ENCODE measurements around the gene CEP131.
"Not testable (repeated sequence)": the region's sequence is repeated elsewhere in the genome, so short reads cannot be mapped to it uniquely, and the experiment has no call there.

Gene CEP131

DNA sequence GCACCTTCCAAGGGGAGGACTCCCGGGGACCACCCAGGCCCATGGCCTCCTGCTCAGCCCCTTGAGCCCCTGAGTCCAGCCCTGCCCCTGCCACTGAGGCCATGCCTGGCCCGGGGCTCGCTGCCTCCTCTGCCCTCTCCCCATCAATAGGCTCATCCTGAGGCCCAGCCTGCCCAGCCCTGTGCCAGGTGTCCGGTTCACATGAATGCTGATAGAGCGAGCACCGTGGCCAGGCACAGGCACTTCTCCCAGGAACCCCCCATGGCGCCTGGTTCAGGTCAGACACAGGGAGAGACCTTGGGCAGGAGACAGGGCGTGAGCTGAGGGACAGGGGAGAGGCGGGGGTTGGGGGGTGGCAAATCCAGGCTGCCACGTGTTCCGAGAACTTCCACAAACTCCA lies 60.3 kb downstream of the CEP131 start:
- DNase-seq = no peak

DNA sequence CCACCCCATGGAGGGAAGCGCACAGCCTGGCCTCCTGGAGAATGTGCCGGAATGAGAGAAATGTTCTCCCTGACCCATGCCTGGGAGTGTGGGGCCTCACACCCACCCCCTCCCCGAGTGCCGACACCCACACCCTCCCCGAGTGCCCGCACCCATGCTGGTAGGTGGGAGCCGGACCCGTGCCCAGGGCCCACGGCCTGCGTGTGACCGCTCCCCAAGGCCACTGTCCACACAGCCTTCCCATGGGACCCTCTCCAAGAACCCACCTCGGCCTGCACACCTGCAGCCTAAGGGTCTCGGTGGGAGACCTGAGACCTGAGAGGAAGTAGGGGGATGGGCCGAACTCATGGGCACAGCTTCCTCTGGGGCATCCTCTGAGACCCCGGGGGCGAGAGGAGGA lies 60.8 kb downstream of the CEP131 start:
- no peak for DNase-seq

DNA sequence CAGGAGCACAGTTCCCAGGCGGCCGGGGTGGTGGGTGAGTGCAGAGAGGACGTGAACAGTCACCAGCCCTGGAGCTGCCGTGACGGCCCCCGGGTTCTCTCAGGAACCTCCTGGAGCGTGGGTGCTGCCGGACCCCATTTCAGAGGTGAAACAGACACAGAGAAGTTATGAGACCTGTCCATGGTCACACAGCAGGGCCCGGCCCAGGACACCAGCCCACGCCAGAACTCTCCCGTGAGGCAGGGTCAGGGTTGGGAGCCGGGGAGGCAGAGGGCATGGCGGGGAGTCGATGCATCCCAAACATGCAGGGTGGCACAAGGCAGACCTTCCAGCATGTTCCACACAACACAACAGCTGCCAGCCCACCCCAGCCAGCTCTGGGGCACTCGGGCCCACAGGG lies 61.2 kb downstream of the CEP131 start:
- DNase-seq = no peak

DNA sequence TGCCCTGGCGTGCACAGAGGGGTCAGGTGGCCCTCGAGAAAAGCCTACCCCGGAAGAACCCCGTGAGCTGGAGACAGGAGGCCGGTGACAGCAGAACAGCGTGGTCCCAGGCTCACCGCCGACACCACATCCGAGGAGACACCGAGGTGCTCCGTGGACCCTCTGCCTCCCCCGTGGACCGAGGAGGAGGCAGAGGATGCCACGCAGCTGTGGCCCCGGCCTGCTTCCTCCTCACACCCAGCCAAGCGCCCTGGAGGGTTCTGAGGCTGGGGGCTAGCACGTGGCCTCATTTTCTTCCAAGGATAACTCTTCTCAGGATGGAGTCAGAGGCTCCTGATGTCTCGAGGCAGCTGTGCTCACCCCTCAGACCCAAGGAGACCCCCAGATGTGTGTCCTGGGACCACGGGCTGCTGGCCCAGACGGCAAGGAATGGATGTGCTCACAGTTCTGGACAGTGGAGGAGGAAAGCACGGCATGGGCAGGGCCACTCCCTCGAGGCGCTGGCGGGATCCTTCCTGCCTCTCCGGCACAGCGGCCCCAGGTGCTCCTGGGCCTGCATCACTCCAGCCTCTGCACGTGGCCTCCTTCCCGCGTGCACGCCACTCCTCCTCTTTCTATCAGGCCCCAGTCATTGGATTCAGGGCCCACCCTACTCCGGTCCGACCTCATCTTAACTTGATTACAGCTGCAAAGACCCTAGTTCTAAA lies 61.9 kb downstream of the CEP131 start:
- no peak for DNase-seq

DNA sequence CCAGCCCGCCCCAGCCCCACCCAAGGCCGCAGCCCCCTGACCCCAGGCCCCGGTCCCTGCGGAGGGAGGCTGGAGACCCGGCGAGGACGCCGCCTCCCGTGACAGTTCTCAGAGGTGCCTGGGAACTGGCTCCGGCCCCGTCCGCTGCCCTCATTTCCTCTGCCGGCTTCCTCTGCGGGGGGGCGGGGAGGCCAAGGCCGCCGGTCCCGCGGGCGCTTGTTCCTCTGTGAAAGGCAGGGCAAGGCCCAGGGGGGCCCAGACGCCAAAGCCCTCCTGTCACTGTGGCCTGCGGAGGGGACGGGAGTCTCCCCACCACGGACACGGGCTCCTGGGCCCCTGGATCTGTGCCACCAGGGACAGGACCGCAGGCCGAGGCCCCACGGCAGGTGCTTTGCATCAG lies 62.5 kb downstream of the CEP131 start:
- no peak for DNase-seq

DNA sequence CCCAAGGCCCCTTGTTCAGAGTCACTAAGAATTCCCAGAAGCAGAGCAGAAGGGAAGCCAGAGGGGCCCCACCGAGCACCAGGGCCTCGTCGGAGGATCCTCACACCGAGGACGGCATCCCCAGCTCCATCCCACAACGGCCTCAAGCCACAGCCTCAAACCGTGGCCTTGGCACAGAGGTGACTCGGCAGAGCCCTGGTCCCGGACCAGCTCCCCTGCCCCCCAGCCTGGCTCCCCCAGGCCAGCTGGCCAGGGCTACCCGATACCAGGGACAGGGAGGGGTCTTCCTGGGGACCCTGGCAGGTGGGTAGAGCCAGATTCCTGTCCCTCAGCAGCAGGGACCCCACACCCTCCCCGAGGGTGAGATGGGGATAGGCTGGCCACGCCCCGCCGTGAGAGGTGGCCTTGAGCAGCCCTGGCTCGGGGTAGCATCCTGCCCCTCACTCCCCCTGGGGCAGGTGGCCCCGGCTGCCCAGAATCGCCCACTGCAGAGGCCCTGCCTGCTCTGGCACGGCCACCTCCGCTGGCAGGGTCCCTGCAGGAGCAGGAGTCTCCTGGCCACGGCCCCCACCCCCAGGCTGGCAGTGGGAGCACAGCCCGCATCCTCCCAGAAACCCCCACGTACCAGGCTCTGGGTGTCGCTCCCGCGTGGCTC lies 63.0 kb downstream of the CEP131 start:
- DNase-seq = no peak

DNA sequence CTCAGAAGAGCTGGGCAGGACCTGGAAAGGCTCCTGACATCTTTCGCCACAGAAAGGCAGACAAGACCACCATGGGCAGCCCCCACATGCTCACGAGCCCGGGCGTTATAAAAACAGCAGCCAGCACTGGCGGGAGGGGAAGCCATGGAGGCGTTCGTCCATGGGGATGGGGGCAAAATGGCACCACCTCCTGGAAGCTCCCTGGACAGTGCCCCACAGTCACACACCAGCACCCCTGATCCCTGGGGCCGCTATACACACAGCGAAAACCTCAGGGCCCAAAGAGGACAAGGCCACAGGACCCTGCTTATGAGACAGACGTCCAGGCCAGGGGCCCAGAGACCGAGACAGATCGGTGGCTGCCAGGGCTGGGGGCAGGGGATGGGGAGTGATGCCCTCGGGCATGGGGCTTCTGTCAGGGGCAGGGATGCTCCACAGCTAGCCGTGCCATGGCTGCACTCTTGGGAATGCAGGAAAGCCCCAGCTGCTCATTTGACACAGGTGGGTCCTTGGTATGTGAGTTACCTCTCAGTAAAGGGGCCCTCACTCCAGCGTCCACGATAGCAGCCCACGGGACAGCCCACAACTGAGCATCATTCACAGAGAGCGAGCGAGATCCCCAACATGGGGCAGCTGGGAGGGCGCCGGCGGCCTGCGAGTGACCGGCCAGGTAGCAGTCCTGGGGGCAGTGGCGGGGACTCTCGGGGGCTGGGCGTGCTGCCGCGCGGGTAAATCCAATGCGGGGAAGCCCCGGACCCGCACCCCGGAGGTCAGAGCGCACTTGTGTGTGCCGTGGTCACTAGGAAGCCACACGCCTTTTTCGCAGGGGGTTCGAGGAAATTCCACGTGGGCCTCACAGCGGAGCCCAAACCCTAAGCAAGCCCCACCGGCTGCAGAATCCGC lies 63.8 kb downstream of the CEP131 start:
- no peak for DNase-seq

DNA sequence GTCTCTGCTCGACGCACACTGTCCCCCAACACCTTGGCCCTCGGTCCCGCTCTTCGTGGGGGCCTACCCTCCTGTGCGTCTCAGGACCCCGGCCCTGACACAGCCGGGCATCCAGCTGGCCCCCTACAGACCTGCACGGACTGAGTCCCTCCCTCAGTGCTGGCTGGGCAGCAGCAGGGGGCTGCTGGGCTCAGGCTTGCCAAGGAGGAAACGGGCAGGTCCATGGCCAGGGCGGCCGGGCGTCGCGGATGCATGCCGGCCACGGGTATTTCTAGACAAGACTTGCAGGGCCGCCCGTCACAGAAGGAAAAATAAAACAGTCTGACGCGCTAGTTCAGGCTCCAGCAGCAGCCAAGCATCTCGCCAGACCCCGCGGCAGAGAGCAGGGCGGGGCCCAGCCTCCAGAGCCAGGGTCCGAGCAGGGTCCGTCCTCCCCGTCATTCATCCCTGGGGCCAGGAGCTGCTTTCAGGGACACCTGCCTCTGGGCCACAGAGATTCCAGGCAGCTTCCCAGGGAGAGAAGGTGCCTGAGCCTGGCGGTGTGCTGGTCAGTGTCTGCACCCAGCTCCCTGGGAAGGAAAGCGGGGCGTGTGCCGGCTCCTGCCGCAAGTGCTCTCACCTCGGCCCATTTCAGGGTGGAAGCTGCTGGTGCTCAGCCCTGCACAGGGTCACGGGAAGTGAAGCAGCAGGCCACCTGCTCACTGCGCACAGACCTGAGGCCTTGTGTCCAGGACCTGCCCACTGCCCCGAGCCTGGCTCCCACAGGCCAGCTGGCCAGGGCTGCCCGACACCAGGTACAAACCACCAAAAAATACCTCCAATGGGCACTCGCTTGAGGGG lies 64.7 kb downstream of the CEP131 start:
- no peak for DNase-seq

DNA sequence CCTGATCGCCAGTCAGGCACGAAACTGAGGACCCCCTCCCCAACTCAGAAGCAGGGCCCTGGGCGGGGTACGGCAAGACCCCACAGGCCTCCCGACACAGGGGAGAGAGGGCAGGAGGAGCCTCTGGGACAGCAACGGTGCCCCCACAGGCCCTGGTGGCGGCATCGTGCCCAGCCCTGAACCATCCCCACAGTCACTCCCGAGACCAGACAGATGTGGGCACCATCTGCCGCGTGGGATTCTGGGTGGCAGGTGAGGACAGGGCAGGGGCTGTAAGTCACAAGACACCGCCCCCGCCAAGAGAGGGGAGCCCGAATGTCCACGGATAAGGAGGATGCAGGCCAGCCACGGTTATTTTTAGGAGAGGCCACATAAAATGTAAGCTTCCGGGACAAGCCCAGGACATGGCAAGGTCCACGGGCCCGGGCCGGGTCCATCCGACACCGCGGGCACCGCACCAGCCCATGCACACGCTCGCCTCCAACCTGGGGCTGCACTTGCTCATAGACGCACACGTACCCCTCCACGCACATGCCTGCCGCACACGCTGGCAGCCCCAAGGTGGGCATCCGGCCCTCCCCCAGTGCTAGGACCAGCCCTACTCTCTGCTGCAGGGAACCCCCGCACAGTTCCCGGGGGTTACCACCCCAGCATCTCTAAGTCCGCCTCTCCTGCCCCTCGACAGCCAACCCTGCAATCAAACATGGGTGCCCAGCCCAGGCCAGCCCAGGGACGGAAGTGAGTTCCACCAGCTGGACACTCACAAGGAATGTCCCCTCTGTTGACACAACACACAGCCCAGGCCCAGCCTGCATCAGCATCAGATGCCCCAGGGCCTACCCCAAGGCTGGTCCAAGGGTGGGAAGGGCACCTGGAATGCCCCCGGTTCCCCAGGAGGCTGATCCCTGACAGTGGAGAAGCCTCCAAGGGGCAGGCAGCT lies 65.6 kb downstream of the CEP131 start:
- DNase-seq = no peak

DNA sequence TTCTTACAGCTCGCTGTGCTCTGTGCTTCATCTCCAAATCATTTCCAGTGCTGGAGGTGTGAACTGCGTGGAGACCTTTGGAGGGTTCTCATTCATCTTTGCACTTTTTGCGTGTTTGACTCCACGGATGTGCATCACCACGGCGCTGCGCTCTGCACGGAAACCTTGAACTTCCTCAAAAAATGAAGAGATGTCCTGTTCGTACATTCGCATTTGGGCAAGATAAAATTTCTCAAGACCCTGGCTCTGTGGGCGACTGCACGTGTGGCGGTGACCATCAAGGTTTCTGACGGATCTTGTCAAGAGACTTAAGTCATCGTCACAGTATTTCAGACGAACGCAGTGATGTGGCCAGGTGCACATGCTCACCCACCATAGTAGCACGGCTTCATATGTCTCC lies 67.8 kb downstream of the CEP131 start:
- no peak for DNase-seq

DNA sequence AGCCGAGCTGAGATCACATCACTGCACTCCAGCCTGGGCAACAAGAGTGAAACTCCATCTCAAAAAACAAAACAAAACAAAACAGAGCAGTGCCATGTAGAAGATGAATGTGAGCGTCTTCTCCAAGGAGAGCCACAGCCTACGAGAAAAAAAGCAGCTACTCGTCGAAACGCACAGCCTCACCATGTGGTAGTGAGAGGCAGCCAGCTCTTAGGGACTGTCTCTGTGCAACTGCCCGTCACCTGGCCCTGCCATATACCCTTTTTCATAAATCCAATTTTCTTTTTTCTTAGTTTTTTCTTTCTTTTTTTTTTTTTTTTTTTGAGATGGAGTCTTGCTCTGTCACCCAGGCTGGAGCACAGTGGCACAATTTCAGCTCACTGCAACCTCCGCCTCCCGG lies 68.7 kb downstream of the CEP131 start:
- not testable (repeated sequence) for DNase-seq

DNA sequence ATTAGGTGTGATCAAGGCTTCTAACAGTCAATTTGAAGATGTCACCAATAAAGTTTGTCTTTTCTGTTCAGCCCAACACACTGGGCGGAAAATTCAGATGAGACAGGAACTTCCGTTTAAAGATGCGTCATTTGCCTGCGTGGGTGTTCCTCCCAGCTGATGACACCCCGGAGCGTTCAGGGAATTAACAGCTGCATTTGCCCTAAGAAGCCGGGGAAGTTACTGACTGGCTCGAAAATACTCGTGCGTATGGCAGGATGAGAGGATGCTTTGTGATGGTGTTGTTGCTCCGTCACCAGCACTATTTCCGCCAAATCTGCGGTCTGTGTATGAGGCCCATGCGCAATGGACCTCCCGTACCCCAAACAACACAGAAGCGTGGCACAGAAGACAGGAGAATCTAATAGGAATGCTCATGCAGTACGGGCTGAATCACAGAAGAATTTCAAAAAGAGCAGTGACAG lies 69.4 kb downstream of the CEP131 start:
- DNase-seq = peak; percentile 15

DNA sequence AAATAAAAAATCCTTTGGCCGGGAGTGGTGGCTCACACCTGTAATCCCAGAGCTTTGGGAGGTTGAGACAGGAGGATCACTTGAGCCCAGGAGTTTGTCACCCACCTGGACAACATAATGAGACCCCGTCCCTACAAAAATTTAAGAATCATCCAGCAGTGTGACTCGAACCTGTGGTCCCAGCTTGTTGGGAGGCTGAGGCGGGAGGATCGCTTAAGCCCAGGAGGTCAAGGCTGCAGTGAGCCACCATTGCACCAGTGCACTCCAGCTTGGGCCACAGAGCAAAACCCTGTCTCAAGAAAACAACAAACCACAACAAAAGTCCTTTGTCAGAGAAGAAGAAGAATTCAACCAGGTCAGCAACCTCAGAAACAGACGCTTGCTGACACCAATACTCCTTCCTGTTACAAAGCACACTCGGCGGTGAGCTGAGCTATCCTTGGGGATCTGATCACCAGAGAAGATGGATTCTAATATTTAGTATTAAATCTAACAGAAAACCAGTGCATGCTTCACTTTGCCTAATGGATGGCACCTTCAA lies 70.4 kb downstream of the CEP131 start:
- DNase-seq = no peak

DNA sequence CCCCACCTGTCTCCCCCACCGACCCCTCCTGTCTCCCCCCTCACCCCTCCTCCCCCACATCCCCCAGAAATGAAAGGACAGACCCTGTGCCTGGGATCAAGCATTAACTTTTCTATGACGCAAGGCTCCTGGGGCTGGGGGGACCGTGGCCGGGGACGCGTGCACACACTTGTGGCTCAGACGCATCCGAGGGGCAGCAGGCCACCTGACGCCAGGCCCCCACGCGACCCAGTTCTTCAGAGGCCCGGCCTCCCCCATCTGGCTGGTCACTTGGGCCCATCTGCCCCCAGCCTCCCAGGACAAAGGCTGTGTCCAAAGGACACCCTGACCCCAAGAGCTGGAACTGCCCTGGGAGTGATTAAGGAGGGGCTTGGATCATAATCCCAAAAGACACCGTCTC lies 71.5 kb downstream of the CEP131 start:
- DNase-seq = no peak

DNA sequence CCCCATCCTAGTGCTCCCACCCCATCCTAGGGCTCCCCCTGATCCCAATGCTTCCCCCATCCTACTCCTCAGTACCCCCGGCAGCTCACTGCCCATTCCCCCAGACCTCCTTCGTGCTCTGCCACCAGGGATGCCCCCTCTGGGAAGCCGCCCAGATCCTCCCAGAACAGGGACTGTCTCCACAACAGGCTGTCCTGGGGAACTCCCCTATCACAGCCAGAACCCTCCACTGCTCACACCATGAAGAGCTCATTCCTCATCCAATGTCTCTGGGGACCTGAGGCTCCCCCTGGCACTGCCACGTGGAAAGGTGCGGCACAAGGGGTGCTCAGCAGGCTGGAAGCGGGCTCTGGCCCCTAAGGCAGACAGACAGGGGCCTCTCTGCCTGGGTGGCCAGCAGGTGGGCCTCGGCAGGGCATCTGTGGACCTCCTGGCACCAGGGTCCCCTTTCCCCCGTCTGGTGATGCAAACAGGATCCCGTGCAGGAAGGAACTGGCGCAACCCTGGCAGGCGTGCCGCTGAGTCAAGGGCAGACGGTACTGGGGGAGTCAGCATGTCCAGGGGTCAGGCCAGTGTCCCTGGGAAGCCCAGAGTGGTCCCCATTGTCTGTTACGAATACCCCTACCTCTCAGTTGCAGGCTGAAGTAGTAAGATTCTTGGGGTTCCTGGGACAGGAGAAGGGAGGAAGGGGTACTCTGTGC lies 72.2 kb downstream of the CEP131 start:
- no peak for DNase-seq

DNA sequence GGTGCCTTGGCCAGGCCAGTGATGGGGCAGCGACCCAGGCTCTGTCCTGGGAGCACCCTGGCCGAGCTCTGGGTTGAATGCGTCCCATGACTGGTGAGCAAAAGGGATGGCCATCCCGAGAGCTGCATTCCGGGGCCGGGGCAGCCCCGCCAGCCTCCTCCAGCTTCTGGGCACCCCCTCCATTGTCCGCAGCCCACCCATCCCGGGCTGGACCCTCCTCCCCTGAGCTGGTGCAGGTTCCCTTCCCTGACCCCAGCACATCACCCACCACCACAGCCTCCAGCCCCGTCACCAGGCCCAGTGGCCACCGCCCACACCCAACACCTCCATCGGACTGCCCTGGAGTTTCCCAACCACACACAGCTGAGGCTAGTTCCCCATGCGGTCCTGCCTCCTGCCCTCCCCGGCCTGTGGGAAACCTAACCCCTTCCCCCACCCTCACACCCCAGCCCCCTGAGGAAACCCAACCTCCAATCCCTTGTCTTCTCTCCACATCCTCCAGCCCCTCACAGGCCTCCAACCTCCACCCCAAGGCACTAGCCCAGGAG lies 73.7 kb downstream of the CEP131 start:
- DNase-seq = no peak

DNA sequence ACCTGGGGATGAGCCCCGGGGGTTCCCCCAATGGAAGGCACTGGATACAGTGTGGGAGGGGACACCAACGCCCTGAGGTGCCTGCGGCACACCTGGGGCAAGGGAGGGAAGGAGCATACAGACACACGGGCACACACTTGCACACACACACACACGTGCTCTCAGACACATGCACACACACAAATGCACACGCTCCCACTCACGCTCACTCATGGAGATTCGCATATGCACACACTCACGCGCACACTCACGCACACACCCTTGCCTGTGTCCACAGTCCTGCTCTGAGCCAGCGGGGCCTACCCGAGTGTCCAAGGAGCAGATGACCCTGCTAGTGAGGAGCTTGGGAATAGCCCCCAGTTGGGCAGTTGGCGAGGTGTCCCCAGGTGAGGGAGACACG lies 74.2 kb downstream of the CEP131 start:
- no peak for DNase-seq

DNA sequence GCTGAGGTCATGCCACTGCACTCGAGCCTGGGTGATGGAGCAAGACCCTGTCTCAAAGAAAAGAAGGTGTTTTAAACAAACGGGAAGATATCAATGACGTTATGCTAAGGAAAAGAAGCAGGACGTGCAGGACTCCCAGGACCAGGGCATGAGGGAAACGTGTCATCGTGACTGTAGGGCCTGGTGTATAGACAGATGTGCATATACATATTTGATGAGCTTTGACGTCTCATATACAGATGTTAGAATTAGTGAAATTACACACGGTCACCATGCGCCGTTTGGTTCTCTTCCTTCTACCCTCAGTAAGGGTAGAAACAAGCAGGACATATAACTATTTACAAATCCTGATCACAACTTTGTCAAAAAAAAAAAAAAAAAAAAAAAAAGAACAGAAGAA lies 75.1 kb downstream of the CEP131 start:
- DNase-seq = no peak

DNA sequence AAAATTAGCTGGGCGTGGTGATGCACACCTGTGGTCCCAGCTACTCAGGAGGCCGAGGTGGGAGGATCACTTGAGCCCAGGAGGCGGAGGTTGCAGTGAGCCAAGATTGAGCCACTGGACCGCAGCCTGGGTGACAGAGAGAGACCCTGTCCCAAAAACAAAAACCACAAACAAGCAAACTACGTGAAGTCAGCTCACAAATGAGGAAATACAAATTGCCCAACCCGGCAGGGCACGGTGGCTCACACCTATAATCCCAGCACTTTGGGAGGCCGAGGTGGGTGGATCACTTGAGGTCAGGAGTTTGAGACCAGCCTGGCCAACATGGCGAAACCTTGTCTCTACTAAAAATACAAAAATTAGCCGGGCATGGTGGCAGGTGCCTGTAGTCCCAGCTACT lies 76.6 kb downstream of the CEP131 start:
- DNase-seq = not testable (repeated sequence)

DNA sequence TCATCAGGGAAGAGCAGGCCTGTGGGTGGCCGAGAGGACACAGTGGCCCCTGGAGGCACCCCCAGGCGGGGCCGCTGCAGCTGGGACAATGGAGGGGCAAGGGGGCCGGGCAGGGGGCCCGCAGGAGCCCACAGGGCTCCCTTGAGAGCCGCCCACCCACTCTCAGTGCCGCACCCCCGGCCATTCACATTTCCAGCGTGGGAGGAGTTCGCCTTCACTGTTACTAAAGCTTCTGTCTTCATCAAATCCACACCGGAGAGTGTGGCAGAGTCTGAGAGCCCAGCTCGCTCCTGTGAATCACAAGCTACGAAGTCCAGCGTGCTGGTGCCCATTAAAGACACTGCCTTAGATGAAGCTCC lies 78.4 kb downstream of the CEP131 start:
- no peak for DNase-seq
